Measurements from ENCODE around the gene IRF2BP2.

- TF ChIP-seq, protein P1, sequence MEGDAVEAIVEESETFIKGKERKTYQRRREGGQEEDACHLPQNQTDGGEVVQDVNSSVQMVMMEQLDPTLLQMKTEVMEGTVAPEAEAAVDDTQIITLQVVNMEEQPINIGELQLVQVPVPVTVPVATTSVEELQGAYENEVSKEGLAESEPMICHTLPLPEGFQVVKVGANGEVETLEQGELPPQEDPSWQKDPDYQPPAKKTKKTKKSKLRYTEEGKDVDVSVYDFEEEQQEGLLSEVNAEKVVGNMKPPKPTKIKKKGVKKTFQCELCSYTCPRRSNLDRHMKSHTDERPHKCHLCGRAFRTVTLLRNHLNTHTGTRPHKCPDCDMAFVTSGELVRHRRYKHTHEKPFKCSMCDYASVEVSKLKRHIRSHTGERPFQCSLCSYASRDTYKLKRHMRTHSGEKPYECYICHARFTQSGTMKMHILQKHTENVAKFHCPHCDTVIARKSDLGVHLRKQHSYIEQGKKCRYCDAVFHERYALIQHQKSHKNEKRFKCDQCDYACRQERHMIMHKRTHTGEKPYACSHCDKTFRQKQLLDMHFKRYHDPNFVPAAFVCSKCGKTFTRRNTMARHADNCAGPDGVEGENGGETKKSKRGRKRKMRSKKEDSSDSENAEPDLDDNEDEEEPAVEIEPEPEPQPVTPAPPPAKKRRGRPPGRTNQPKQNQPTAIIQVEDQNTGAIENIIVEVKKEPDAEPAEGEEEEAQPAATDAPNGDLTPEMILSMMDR (IDR thresholded peaks at IDR 0.05; ENCODE audit: insufficient read depth, low read depth, low read length) = no peak
- no peak for TF ChIP-seq EZH2 (IDR thresholded peaks at IDR 0.05; ENCODE audit: insufficient read depth, low read length)
Observed at GRCh38 chr1:234601301-234602017, 8.5 kb downstream of the IRF2BP2 start.
